ENCODE measurements around the gene GNG2.

DNA sequence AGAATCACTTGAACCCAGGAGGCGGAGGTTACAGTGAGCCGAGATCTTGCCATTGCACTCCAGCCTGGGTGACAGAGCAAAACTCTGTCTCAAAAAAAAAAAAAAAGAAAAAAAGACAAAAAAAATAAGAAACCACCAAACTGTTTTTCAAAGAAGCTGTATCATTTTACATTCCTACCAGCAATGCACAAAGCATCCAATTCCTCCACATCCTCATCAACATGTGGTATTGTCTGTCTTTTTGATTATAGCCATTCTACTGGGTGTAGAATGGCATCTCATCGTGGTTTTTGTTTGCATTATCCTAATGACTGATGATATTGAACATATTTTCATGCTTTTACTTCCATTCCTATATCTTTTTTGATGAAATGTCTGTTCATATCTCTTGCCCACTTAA is 36.2 kb upstream of the GNG2 start:
- TF ChIP-seq YY1 (IDR thresholded peaks at IDR 0.05; ENCODE audit: insufficient read depth, insufficient read length) (no peak), SUZ12 (IDR thresholded peaks at IDR 0.05; ENCODE audit: extremely low read depth, insufficient read depth, insufficient read length) (no peak)
